BLaER1 (cell line): Measurements from ENCODE around the gene USHBP1.

Source experiments
- H3K27ac ChIP-seq: shearing (Covaris generic); formaldehyde crosslinking; 2 replicates; pipeline ENCODE4 v1.8.1; 2022
- H3K27me3 ChIP-seq: shearing (Covaris generic); formaldehyde crosslinking; 2 replicates; pipeline ENCODE4 v1.8.1; 2022
- H3K36me3 ChIP-seq: shearing (Covaris generic); formaldehyde crosslinking; 2 replicates; pipeline ENCODE4 v1.8.1; 2022
- H3K4me1 ChIP-seq: shearing (Covaris generic); formaldehyde crosslinking; 2 replicates; pipeline ENCODE4 v1.8.1; 2022
- H3K4me2 ChIP-seq: shearing (Covaris generic); formaldehyde crosslinking; 2 replicates; pipeline ENCODE4 v1.8.1; 2022
- H3K4me3 ChIP-seq: shearing (Covaris generic); formaldehyde crosslinking; 2 replicates; pipeline ENCODE4 v1.8.1; 2022
- H3K9ac ChIP-seq: shearing (Covaris generic); formaldehyde crosslinking; 2 replicates; pipeline ENCODE4 v1.8.1; 2022
- H3K9me3 ChIP-seq: shearing (Covaris generic); formaldehyde crosslinking; 2 replicates; pipeline ENCODE4 v1.8.1; 2022
- H4K20me1 ChIP-seq: shearing (Covaris generic); formaldehyde crosslinking; 2 replicates; pipeline ENCODE4 v1.8.1; 2022
- Cebpa-rat ChIP-seq: shearing (Covaris generic); IDR thresholded peaks from 2 replicates; pipeline ENCODE4 v1.8.1; 2022

Gene USHBP1

GRCh38 chr19:17305517-17306284 is 41.2 kb upstream of the USHBP1 start, which contains the start of gene MRPL34:
MRPL34 (plus strand) TSS chr19:17305872; CDS start chr19:17305893, 21 bp downstream.
- H3K36me3 ChIP-seq: peaks cover 14% of the 10 kb centered on the region
- H3K9me3 ChIP-seq: no peaks in the 10 kb centered on the region
- H3K27me3 ChIP-seq: no peaks in the 10 kb centered on the region
- H3K9ac ChIP-seq: peak within 1 kb of the TSS; percentile 94
- peak within 1 kb of the TSS; percentile 93 for H3K27ac ChIP-seq
- TF ChIP-seq Cebpa-rat: no peak
- peaks cover 72% of the 10 kb centered on the region for H3K4me1 ChIP-seq
- peaks cover 29% of the 10 kb centered on the region for H4K20me1 ChIP-seq
- peak within 1 kb of the TSS; percentile 88 for H3K4me3 ChIP-seq
- H3K4me2 ChIP-seq: peak within 1 kb of the TSS; percentile 99

GRCh38 chr19:17305216-17305516 is 40.6 kb upstream of the USHBP1 start:
- no peaks in the 10 kb centered on the region for H3K9me3 ChIP-seq
- no peak overlapping the region for H3K9ac ChIP-seq
- no peaks in the 10 kb centered on the region for H3K27me3 ChIP-seq
- H3K27ac ChIP-seq: peak overlapping the region; percentile 87
- peaks cover 26% of the 10 kb centered on the region; the same call in 1 of the 2 replicates for H4K20me1 ChIP-seq
- H3K36me3 ChIP-seq: peaks cover 19% of the 10 kb centered on the region
- no peak overlapping the region for H3K4me3 ChIP-seq
- H3K4me2 ChIP-seq: peak overlapping the region; percentile 99
- no peak for TF ChIP-seq Cebpa-rat
- H3K4me1 ChIP-seq: peaks cover 66% of the 10 kb centered on the region

- Histone ChIP-seq H3K4me2 (peak overlapping the region; percentile 99), H3K4me3 (no peak overlapping the region), H3K9ac (no peak overlapping the region), H3K36me3 (peaks cover 25% of the 10 kb centered on the region), H3K27ac (peak overlapping the region; percentile 87), H3K4me1 (peaks cover 63% of the 10 kb centered on the region), H3K27me3 (no peaks in the 10 kb centered on the region), H3K9me3 (no peaks in the 10 kb centered on the region), H4K20me1 (peaks cover 21% of the 10 kb centered on the region; the same call in 1 of the 2 replicates)
- no peak for TF ChIP-seq Cebpa-rat
Observed at GRCh38 chr19:17304386-17305215, 40.1 kb upstream of the USHBP1 start.

- Histone ChIP-seq H3K4me2 (peak overlapping the region; percentile 99), H3K36me3 (peaks cover 30% of the 10 kb centered on the region), H3K9ac (no peak overlapping the region; the same call in 1 of the 2 replicates), H3K27me3 (no peaks in the 10 kb centered on the region), H3K27ac (peak overlapping the region; percentile 87), H3K4me3 (peak overlapping the region; percentile 83; the same call in 1 of the 2 replicates), H3K9me3 (peaks cover under 1% of the 10 kb centered on the region), H3K4me1 (peaks cover 61% of the 10 kb centered on the region), H4K20me1 (peaks cover 19% of the 10 kb centered on the region; the same call in 1 of the 2 replicates)
- TF ChIP-seq Cebpa-rat: no peak
Observed at GRCh38 chr19:17303940-17304267, 39.4 kb upstream of the USHBP1 start.

- Histone ChIP-seq H3K27ac (peak within 1 kb of the TSS; percentile 87), H3K4me2 (peak within 1 kb of the TSS; percentile 99), H3K36me3 (peaks cover 36% of the 10 kb centered on the region), H3K27me3 (no peaks in the 10 kb centered on the region), H3K4me1 (peaks cover 56% of the 10 kb centered on the region), H4K20me1 (peaks cover 19% of the 10 kb centered on the region; the same call in 1 of the 2 replicates), H3K9ac (peak within 1 kb of the TSS; percentile 88), H3K9me3 (peaks cover 6% of the 10 kb centered on the region), H3K4me3 (peak within 1 kb of the TSS; percentile 83)
- TF ChIP-seq Cebpa-rat: no peak
Observed at GRCh38 chr19:17303167-17303939, 38.8 kb upstream of the USHBP1 start, which contains the start of gene ABHD8. ABHD8 (minus strand) TSS chr19:17303425; CDS start chr19:17301616, 1,809 bp downstream.

- peaks cover 19% of the 10 kb centered on the region; the same call in 1 of the 2 replicates for H4K20me1 ChIP-seq
- peak overlapping the region; percentile 83 for H3K4me3 ChIP-seq
- H3K36me3 ChIP-seq: peaks cover 43% of the 10 kb centered on the region
Observed at GRCh38 chr19:17302391-17303166, 38.0 kb upstream of the USHBP1 start.

GRCh38 chr19:17300992-17301619 is 36.6 kb upstream of the USHBP1 start:
- peaks cover 15% of the 10 kb centered on the region for H3K9me3 ChIP-seq
- H3K27me3 ChIP-seq: no peaks in the 10 kb centered on the region
- peaks cover 58% of the 10 kb centered on the region for H3K36me3 ChIP-seq
- peaks cover 36% of the 10 kb centered on the region for H3K4me1 ChIP-seq
- H4K20me1 ChIP-seq: peaks cover 25% of the 10 kb centered on the region; the same call in 1 of the 2 replicates
- no peak for TF ChIP-seq Cebpa-rat
- H3K27ac ChIP-seq: no peak overlapping the region
- no peak overlapping the region for H3K4me3 ChIP-seq
- no peak overlapping the region for H3K9ac ChIP-seq
- H3K4me2 ChIP-seq: no peak overlapping the region

More at GRCh38 chr19:17302391-17303166, 38.0 kb upstream of the USHBP1 start:
- peak overlapping the region; percentile 99 for H3K4me2 ChIP-seq
- no peak for TF ChIP-seq Cebpa-rat
- peaks cover 48% of the 10 kb centered on the region for H3K4me1 ChIP-seq
- peaks cover 14% of the 10 kb centered on the region for H3K9me3 ChIP-seq
- no peaks in the 10 kb centered on the region for H3K27me3 ChIP-seq
- peak overlapping the region; percentile 87 for H3K27ac ChIP-seq
- peak overlapping the region; percentile 88 for H3K9ac ChIP-seq

- TF ChIP-seq Cebpa-rat: no peak
- no peak overlapping the region for H3K27ac ChIP-seq
Observed at GRCh38 chr19:17296976-17297375, 32.4 kb upstream of the USHBP1 start.

More at GRCh38 chr19:17296976-17297375, 32.4 kb upstream of the USHBP1 start:
- Histone ChIP-seq H3K27me3 (no peaks in the 10 kb centered on the region), H3K4me3 (no peak overlapping the region), H4K20me1 (peaks cover 38% of the 10 kb centered on the region), H3K9ac (no peak overlapping the region), H3K4me2 (no peak overlapping the region), H3K4me1 (peaks cover 27% of the 10 kb centered on the region), H3K9me3 (peaks cover 18% of the 10 kb centered on the region), H3K36me3 (peaks cover 78% of the 10 kb centered on the region)
